T-helper 17 cell (primary cell): ENCODE measurements around the gene RAMP3. TPM values are rescaled to one million over a fixed set of nuclear protein-coding genes. Genes with fewer than 3 reads are reported as not detected.

Experiments used
- ATAC-seq: fragments of 150-1000 bp; cut with Tn5 transposase; 2 replicates; pipeline ENCODE4 v1.10.0; 2021; ENCODE audit warnings: mild to moderate bottlenecking, moderate library complexity
- DNase-seq, 3 donors: peaks; one replicate each; pipeline versions ENCODE4 v3.0.0 to v3.0.0-alpha.2; 2020 to 2021
- H3K9me3 ChIP-seq: one replicate; pipeline ENCODE4 v1.7.0; 2013; ENCODE audit warnings: low read length, mild to moderate bottlenecking; ENCODE audit not compliant: control insufficient read depth, poor library complexity, severe bottlenecking
- H3K27ac Mint-ChIP-seq: one replicate; pipeline ENCODE4 v1.8.0; 2022; ENCODE audit warnings: mild to moderate bottlenecking, moderate library complexity, mixed read lengths
- H3K27me3 Mint-ChIP-seq: one replicate; pipeline ENCODE4 v1.8.0; 2022; ENCODE audit warnings: mixed read lengths
- H3K36me3 Mint-ChIP-seq: one replicate; pipeline ENCODE4 v1.8.0; 2022; ENCODE audit warnings: low read depth, mixed read lengths
- H3K4me1 Mint-ChIP-seq: one replicate; pipeline ENCODE4 v1.8.0; 2022; ENCODE audit warnings: mild to moderate bottlenecking, mixed read lengths
- H3K4me3 Mint-ChIP-seq: one replicate; pipeline ENCODE4 v1.8.0; 2022; ENCODE audit warnings: mild to moderate bottlenecking, moderate library complexity, mixed read lengths
- total RNA-seq, 4 donors: library from RNA in 2 of 4; stranded (reverse) in 2 of 4; gene quantifications; one replicate each; pipeline ENCODE4 v1.2.3 and lab custom pipeline; 2022 to 2026

RAMP3 gene
- total RNA-seq, 2 donors from 2014 or later, result 0.65 to 0.76 TPM

DNA sequence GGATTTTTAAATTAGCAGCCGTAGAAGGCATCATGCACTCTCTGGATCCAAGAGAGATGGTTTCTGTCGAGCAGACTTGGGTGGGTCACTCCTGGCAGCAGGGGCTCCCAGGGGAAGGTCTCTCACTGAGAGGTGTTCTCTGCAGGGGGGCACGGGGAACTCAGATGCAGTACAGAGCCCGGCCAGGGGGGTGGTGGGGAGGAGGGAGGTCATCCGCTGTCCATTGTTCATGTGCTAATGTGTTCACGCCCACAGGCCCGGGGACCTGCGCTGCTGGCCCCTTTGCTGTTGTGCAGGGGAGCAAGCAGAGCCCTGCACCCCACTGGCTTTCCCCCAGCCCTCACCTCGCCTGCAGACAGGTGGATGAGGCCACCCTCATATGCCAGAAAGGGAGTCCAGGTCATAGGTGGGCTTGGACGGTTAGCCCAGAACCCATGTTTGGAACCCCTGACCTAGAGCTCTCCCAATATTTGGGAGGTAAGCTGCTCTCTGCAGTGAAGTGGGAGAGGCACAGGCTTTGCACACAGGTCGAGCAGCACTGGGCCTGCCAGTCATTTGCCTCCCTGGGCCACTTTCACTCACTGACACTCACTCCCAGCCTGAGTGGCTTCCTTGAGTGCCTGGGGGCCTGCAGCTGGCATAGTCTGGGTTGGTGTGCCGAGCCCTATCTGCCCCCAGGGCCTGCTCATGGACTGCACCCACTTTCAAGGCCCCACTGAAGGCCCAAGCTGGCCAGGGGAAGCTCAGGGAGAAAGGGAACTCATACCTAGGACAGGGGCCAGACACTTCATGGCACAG lies 33.5 kb upstream of the RAMP3 start:
- Mint-ChIP-seq H3K27ac (peak overlapping the region; percentile 87), H3K36me3 (peaks cover 2% of the 10 kb centered on the region), H3K4me3 (peak overlapping the region; percentile 73), H3K27me3 (no peaks in the 10 kb centered on the region), H3K4me1 (peaks cover 16% of the 10 kb centered on the region)
- H3K9me3 ChIP-seq, result no peaks in the 10 kb centered on the region
- ATAC-seq, result no peak
- DNase-seq, result no peak

DNA sequence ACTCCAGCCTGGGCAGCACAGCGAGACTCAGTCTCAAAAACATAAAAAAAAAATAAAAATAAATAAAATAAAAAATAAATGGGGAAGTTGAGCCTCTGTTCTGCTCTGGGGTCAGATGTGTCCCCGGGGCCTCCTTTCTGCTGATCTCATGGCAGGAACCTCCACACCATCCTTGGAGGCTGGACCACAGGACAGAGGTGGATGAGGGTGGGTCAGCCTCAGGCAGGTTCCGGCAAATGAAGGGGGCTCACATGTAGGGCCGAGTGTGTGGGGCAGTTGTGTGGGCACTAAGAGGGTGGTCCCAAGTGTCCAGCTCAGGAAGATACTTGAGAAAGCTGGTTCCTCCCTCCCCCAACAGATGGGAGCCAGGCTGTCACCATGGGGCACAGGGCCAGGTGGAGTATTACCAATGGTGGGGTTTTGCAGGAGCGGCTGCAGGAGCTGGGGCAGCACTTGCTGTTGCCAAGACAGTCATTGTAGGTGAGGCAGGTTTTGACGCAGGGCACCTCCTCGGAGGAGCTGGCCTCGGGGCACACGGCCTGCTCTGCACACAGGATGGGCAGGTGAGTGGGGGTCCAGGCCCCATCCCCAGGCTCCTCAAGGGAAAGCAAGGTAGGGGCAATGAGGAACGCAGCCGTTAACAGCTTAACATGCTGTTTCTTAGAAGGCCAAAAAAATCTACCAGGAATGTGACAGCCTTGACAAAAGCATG lies 32.2 kb upstream of the RAMP3 start:
- no peak for ATAC-seq
- Mint-ChIP-seq H3K4me3 (no peak overlapping the region), H3K36me3 (peaks cover 2% of the 10 kb centered on the region), H3K27ac (no peak overlapping the region), H3K4me1 (peaks cover 19% of the 10 kb centered on the region), H3K27me3 (no peaks in the 10 kb centered on the region)
- H3K9me3 ChIP-seq, result no peaks in the 10 kb centered on the region
- no peak for DNase-seq

DNA sequence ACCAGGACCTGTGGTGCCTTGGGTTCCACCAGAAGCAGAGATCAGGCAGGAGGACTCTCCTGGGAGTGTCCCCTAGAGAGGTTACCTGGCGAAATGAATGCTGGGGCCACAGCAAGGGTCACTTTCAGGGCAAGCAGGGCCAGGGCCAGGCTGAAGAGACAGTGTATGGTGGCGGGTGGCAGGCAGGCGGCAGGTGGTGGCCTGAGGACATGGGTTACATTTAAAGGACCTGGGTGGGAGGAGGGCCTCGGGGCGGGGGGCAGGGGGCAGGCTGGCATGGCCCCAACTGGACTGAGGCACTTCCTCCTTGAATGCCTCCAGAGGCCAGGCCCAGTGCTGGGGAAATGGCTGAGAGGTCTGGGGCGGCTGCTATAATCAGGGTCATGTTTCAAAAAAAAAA lies 31.4 kb upstream of the RAMP3 start:
- peaks cover 18% of the 10 kb centered on the region for H3K4me1 Mint-ChIP-seq
- H3K27ac Mint-ChIP-seq, result no peak overlapping the region
- no peak overlapping the region for H3K4me3 Mint-ChIP-seq
- peaks cover under 1% of the 10 kb centered on the region for H3K36me3 Mint-ChIP-seq
- no peak for ATAC-seq
- no peak for DNase-seq
- H3K27me3 Mint-ChIP-seq, result no peaks in the 10 kb centered on the region
- no peaks in the 10 kb centered on the region for H3K9me3 ChIP-seq

DNA sequence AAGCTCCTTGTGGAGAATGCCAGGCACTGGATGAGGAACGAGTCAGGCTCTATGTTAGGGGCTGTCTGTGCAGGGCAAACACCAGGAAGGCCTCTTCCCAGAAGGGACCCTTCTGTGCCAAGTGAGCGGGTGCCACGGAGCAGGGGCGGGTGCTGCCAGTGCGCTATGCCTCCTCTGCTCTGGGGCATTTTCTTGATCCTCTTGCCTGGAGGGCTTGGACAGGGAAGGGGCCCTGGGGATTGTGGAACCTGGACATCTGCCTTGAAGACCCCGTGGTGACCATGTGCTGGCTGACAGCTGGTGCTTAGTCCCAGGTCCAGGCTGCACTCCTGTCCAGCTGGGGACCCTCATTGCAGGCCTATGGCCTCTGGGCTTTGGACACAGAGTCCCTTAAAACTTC lies 30.7 kb upstream of the RAMP3 start:
- H3K9me3 ChIP-seq, result no peaks in the 10 kb centered on the region
- ATAC-seq (no peak), DNase-seq (no peak)
- Mint-ChIP-seq H3K4me3 (no peak overlapping the region), H3K4me1 (peaks cover 17% of the 10 kb centered on the region), H3K36me3 (no peaks in the 10 kb centered on the region), H3K27me3 (no peaks in the 10 kb centered on the region), H3K27ac (no peak overlapping the region)

DNA sequence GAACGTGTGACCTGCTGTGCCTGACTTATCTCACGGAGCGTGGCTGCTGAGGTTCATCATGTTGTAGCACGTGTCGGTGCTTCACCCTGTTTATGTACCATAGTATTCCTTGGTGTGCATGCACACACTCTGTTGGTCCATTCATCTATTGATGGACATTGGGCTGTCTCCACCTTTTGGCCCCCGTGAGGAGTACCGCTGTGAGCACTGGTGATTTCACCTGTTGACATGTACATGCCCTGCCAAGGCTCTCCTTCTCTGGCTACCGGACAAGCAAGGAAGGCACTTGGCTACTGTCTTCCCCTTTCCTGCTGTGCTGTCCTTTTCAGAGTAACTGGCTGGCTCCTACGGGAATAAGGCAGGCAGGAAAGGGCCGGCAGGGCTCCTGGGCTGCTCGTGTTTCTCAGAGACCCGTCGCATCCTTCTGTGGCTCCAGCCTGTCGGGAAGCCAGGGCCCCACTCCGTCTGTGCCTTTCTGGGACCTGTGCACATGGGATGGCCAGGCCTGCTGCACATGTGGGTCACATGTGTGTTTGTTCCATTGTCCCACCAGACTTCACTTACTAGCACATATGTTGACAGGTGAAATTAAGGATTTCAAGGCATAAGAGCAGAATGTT lies 28.3 kb upstream of the RAMP3 start:
- no peak for DNase-seq
- Mint-ChIP-seq H3K27me3 (no peaks in the 10 kb centered on the region), H3K4me3 (no peak overlapping the region), H3K36me3 (no peaks in the 10 kb centered on the region), H3K4me1 (peaks cover 3% of the 10 kb centered on the region), H3K27ac (peak overlapping the region; percentile 2)
- no peaks in the 10 kb centered on the region for H3K9me3 ChIP-seq
- ATAC-seq, result no peak

DNA sequence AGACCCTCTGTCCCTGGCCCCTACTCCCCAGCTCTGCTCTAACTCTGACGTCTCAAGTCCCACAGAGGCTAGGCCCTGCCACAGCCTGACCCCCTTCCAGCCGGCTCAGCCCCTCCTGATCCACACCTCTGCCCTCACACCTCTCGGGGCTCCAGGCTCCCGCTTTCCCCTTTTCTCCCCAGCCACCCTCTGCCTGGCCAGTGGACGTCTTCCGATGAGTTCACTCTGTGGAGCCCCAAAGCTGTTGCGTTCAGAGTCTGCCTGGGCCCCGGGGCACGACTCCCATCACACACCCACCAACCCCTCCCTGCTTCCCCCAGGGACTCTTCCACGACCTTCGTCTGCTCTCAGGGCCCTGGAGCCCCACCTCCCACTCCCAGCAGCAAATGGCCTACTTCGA lies 27.7 kb upstream of the RAMP3 start:
- H3K9me3 ChIP-seq, result no peaks in the 10 kb centered on the region
- DNase-seq (no peak), ATAC-seq (no peak)
- no peaks in the 10 kb centered on the region for H3K27me3 Mint-ChIP-seq
- no peak overlapping the region for H3K4me3 Mint-ChIP-seq
- no peaks in the 10 kb centered on the region for H3K36me3 Mint-ChIP-seq
- H3K4me1 Mint-ChIP-seq, result peaks cover 3% of the 10 kb centered on the region
- H3K27ac Mint-ChIP-seq, result peak overlapping the region; percentile 74

DNA sequence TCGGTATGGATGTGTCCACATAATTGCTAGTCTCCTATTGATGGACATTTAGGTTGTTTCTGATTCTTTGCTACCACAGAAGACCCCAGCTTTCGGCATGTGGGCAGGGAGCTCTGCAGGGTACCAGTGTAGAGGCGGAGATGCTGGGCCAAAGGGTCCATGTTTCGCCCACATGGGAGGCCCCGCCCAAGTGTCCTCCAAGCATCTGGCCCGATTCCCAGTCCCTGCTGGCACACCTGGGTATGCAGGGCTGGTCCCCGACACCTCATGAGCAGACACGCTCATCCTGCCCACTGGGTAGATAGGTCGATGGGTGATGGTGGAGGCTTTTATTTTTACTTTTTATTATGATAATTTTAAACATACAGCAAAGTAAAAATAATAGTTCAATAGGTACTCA lies 26.7 kb upstream of the RAMP3 start:
- H3K9me3 ChIP-seq, result no peaks in the 10 kb centered on the region
- ATAC-seq (no peak), DNase-seq (no peak)
- H3K36me3 Mint-ChIP-seq, result no peaks in the 10 kb centered on the region
- no peak overlapping the region for H3K4me3 Mint-ChIP-seq
- H3K27me3 Mint-ChIP-seq, result no peaks in the 10 kb centered on the region
- H3K4me1 Mint-ChIP-seq, result peaks cover 4% of the 10 kb centered on the region
- no peak overlapping the region for H3K27ac Mint-ChIP-seq

DNA sequence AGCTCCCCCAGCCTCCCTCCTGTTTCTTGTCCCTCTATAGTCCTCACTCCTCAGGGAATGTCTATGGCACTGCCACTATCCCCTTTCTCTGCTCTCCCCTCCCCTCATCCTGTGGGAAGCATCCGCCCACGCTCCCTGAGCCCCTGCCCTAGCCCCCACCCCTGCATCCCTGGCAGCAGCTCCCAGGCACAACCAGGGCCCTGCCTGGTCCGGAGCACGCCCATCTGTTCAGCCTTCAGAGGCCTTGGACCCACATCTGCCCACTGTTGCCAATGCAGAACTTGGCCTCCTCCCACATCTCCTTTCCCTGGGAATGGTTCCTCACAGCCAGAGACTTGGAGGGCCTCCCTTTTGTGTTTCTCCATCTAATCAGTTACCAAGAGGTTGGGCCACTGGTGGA lies 25.7 kb upstream of the RAMP3 start:
- H3K36me3 Mint-ChIP-seq, result no peaks in the 10 kb centered on the region
- no peak overlapping the region for H3K4me3 Mint-ChIP-seq
- H3K9me3 ChIP-seq, result no peaks in the 10 kb centered on the region
- H3K27ac Mint-ChIP-seq, result peak overlapping the region; percentile 45
- H3K4me1 Mint-ChIP-seq, result peaks cover 7% of the 10 kb centered on the region
- DNase-seq (no peak), ATAC-seq (no peak)
- H3K27me3 Mint-ChIP-seq, result no peaks in the 10 kb centered on the region

DNA sequence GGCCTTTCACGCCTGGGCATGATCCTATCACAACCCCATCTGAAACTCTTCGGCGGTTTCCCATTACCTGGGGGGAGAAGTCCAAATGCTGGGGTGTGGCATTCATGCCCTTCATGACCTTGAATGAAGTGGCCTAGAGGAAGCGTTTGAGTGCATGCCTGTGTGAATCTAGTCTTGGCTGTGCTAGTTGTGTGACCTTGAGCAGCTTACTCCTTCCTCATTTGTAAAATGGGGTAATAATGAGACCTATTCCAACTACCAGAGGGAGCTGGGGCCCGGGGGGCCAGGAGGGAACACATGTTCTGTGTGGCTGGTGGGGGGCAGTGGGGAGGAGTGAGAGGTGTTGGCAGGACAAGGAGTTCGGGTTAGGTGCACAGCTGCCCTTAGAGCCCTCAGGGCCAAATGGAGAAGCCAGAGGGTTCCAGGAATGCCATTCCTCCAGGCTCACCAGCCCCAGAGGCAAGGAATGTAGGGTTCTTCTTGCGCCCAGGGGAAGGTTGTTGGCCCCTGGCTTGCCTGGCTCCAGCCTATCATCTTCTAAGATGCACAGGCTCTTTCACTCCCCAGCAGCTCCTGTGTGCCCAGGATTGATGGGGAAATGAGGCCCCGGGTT lies 24.8 kb upstream of the RAMP3 start:
- DNase-seq (no peak), ATAC-seq (no peak)
- Mint-ChIP-seq H3K4me3 (no peak overlapping the region), H3K4me1 (peaks cover 7% of the 10 kb centered on the region), H3K27ac (no peak overlapping the region), H3K36me3 (no peaks in the 10 kb centered on the region), H3K27me3 (no peaks in the 10 kb centered on the region)
- H3K9me3 ChIP-seq, result no peaks in the 10 kb centered on the region

DNA sequence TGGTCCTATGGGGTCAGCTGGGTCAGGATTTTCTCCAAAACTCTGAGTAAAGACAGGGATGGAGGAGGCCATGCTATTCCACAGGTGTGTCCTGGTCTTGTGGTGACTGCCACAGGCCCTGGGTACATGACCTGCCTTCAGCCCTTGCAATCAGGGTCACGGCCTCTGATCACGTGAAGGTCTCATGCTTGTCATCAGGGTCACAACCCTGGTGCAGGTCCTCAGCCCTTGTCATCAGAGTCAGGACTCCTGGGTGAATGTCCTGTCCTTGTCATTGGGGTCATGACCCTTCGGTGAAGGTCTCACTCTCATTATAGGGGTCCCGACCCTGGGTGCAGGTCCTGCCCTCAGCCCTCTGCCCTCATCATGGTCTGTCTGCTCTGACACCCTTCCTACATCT lies 24.2 kb upstream of the RAMP3 start:
- Mint-ChIP-seq H3K4me1 (peaks cover 7% of the 10 kb centered on the region), H3K4me3 (no peak overlapping the region), H3K27ac (no peak overlapping the region), H3K36me3 (no peaks in the 10 kb centered on the region), H3K27me3 (no peaks in the 10 kb centered on the region)
- H3K9me3 ChIP-seq, result no peaks in the 10 kb centered on the region
- no peak for ATAC-seq
- DNase-seq, result no peak

DNA sequence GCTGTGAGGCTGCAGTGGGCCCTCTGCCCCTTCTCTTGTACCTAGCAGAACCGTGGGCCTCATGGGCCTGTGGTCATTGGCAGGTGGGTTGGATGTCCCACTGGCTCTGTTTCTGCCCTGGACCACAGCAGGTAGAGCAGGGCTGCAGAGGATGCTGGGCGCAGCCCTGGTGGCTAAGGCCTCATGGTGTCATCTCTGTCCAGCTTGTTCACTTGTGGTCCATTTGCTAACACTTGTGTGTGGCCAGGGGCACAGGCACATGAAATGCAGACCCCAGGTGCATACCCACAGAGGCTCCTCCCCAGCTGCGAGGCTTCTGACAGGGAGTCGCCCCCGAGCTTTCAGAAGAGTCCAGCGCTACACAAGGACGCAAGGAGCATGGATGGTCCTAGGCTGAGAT lies 23.7 kb upstream of the RAMP3 start:
- H3K36me3 Mint-ChIP-seq, result no peaks in the 10 kb centered on the region
- H3K9me3 ChIP-seq, result no peaks in the 10 kb centered on the region
- H3K27me3 Mint-ChIP-seq, result no peaks in the 10 kb centered on the region
- H3K4me1 Mint-ChIP-seq, result peaks cover 7% of the 10 kb centered on the region
- H3K4me3 Mint-ChIP-seq, result no peak overlapping the region
- H3K27ac Mint-ChIP-seq, result no peak overlapping the region
- DNase-seq (no peak), ATAC-seq (no peak)

DNA sequence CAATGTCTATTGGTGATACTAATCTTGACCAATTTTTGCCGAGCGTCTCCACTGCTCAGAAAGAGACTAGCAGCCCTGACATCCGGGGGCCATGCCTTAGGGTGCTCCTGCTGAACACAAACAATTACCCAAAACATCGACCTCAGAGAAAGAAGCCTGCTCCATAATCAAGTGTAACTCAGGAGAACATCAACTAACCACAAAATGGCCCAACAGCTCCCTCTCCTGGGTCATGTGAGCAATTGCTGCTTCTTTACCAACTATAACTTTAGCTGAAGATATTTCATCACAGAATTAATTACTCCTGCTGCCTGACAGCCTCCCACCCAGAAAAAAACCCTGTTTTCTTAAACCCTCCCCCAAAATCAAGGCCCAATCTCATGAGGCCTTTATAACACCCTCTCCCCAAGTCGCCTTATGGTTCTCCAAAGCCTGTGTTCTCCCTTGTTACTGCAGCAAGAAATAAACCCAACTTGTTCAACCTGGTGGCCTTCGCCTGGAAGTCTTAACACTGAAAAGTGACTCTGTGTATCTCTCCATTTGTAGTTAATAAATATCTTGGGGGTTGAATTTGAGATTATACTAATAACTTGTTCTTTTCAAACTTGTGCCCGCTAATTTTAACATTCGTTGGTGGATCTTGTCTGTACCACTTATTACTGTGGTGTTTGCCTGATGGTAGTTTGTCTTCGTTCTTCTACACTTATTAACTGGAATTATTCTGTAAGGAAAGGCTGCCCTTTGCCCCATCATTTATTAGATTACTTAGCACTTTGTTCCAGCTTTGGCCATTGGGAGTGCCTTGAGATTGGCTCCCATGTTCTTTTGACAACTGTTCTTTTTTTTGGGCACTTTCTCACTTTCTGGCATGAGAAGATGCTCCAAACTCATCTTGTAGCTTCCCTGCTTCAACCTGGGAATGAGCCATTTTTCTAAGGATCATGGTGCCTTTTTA lies 21.2 kb upstream of the RAMP3 start:
- DNase-seq, result peak in 2 of 3 donors; percentile 35 to 49
- no peaks in the 10 kb centered on the region for H3K36me3 Mint-ChIP-seq
- H3K4me3 Mint-ChIP-seq, result no peak overlapping the region
- ATAC-seq, result peak; percentile 93
- H3K4me1 Mint-ChIP-seq, result peaks cover 6% of the 10 kb centered on the region
- peak overlapping the region; percentile 43 for H3K27ac Mint-ChIP-seq
- no peaks in the 10 kb centered on the region for H3K9me3 ChIP-seq
- peaks cover 5% of the 10 kb centered on the region for H3K27me3 Mint-ChIP-seq
